ENCODE data around the gene ZNF773. TPM values are rescaled to one million over a fixed set of nuclear protein-coding genes. Genes with fewer than 3 reads are reported as not detected.
"Not testable (repeated sequence)": the region's sequence is repeated elsewhere in the genome, so short reads cannot be mapped to it uniquely, and the experiment has no call there.

The ZNF773 gene
- 1 to 10 TPM; 1.4 to 3.0 TPM for polyA plus RNA-seq

DNA sequence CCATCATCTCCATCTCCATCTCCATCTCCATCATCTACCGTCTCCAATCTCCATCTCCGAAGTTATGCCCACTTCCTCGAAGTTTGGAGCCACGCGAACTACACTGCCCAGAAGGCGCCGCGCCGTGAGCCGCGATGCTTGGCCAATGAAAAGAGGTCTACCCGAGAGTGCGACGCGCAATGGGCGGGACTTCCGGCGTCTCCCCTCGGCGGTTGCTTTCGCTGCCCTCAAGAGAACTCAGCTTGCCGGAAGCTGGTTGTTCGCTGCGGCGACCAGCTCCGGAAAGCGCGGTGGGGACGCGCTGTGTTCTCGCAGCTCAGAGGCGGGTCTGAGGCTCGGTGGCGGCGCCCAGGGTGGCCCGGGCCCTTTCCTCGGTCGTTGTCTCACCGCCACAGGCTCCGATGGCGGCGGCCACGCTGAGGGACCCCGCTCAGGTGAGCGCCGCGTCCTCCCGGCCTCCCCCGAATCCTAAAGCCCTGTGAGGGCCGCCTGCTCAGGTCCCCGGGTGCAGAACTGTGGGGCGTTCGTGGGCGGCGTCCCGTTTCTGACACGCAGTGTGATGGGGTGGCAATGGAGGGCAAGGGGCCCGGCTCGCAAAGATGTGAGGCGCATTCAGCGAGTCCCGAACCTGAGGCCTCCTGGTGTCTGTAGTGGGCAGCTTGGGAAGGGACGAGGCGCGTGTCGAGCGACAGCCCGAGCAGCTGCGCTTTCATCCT, at the start of gene ZNF773:
ZNF773 (plus strand) TSS at position 259 of the 716 bp plus-strand sequence; CDS start at position 402, 143 bp downstream.
- Histone ChIP-seq H3K9me3 (ENCODE audit: control insufficient read depth in 2 of 2, insufficient read depth in 1 of 2, low read depth in 1 of 2, low read length in 1 of 2) (peaks cover 2 to 15% of the 10 kb centered on the region in 2 donors), H3K27ac (ENCODE audit: low read depth in 2 of 2, low read length in 1 of 2) (peak within 1 kb of the TSS; percentile 91), H3K4me3 (ENCODE audit: low read depth in 1 of 2, low read length in 2 of 2) (peak within 1 kb of the TSS; percentile 95)
- not testable (repeated sequence) for H3K4me1 ChIP-seq (ENCODE audit: control insufficient read depth in 2 of 2, insufficient read depth in 2 of 2, low read length in 1 of 2); H3K36me3 ChIP-seq (ENCODE audit: control insufficient read depth in 2 of 2, insufficient read depth in 2 of 2, low read length in 1 of 2); H3K27me3 ChIP-seq (ENCODE audit: control insufficient read depth in 1 of 2, insufficient read depth in 2 of 2, low read length in 2 of 2)
- WGBS, 2 donors, result 0 to 1% methylated on average over 53 to 60 of the region's 69 CpGs

DNA sequence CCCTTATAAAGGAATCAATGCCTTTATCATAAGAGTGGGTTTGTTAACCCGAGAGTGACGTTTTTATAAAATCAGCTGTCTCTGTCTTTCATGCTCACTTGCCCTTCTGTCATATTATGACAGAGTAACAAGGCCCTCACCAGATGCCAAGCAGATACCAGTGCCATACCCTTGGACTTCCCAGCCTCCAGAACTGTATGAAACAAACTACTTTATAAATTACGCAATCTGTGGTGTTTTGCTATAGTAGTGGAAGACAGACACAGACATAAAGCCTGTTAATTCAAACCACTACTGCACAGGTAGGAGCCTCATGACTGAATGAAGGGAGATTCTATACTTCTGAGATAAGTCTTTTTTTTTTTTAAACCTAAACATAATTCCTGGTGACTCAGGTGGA, 47.4 kb upstream of the ZNF773 start:
- H3K9me3 ChIP-seq (ENCODE audit: control insufficient read depth in 2 of 2, insufficient read depth in 1 of 2, low read depth in 1 of 2, low read length in 1 of 2), result peaks cover 5 to 13% of the 10 kb centered on the region in 2 donors
- no peaks in the 10 kb centered on the region for H3K27me3 ChIP-seq (ENCODE audit: control insufficient read depth in 1 of 2, insufficient read depth in 2 of 2, low read length in 2 of 2)
- peaks cover 0 to 2% of the 10 kb centered on the region in 2 donors for H3K36me3 ChIP-seq (ENCODE audit: control insufficient read depth in 2 of 2, insufficient read depth in 2 of 2, low read length in 1 of 2)
- H3K27ac ChIP-seq (ENCODE audit: low read depth in 2 of 2, low read length in 1 of 2), result no peak overlapping the region
- H3K4me3 ChIP-seq (ENCODE audit: low read depth in 1 of 2, low read length in 2 of 2), result no peak overlapping the region
- 94 to 98% methylated on average over 3 of the region's 3 CpGs for WGBS, 2 donors
- H3K4me1 ChIP-seq (ENCODE audit: control insufficient read depth in 2 of 2, insufficient read depth in 2 of 2, low read length in 1 of 2), result no peaks in the 10 kb centered on the region

DNA sequence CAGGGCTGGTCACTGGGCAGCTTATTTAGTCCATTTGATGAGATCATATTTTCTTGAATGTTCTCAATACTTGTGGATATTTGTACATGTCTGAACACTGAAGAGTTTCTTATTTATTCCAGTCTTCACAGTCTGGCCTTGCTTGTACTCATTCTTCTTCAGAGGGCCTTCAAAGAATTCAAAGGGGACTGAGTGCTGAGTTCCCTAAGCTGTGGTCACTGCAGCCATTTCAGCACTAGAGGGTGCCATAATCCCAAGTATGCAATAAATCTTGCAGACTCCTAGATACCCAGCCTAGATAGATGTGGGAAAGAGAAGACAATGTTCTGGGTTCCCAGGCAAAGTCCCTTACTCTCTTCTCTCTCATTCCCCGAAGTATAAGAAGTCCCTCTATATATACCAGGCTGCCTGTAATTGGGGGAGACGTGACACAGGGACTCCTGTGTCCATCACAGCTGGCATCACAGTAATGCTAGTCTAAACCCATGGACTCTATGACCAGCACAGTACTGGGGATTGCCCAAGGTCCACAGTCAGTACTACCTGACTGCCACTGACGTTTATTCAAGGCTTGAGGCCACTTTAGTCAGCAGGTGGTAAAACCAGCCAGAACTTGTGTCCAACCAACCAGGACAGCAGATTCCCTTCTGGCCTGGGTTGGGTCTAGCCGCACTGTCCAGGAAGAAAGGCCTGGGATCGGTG, 33.9 kb upstream of the ZNF773 start:
- peaks cover 8 to 14% of the 10 kb centered on the region in 2 donors for H3K9me3 ChIP-seq (ENCODE audit: control insufficient read depth in 2 of 2, insufficient read depth in 1 of 2, low read depth in 1 of 2, low read length in 1 of 2)
- no peak overlapping the region for H3K27ac ChIP-seq (ENCODE audit: low read depth in 2 of 2, low read length in 1 of 2)
- no peak overlapping the region for H3K4me3 ChIP-seq (ENCODE audit: low read depth in 1 of 2, low read length in 2 of 2)

DNA sequence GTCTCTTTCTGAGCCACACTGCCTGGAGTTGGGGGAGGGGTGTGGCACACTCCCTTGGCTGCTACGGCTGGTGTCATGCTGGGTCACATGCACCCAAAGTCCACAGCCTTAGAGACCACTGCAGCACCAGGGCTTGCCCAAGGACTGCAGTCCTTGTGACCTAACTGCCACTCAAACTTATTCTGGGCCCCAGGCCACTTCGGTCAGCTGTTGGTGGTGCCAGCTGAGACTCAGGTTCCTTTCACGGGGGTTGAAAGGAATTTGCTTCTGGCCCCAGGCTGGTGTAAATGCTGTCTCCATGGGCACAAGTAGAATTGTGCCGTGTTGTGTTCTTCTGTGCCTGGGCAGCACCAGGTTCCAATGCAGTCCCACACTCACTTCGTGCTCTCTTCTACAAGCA, 33.2 kb upstream of the ZNF773 start:
- no peaks in the 10 kb centered on the region for H3K4me1 ChIP-seq (ENCODE audit: control insufficient read depth in 2 of 2, insufficient read depth in 2 of 2, low read length in 1 of 2)
- 96 to 99% methylated on average over 5 of the region's 5 CpGs for WGBS, 2 donors
- no peak overlapping the region for H3K4me3 ChIP-seq (ENCODE audit: low read depth in 1 of 2, low read length in 2 of 2)
- H3K27me3 ChIP-seq (ENCODE audit: control insufficient read depth in 1 of 2, insufficient read depth in 2 of 2, low read length in 2 of 2), result no peaks in the 10 kb centered on the region
- H3K36me3 ChIP-seq (ENCODE audit: control insufficient read depth in 2 of 2, insufficient read depth in 2 of 2, low read length in 1 of 2), result peaks cover 0 to 3% of the 10 kb centered on the region in 2 donors
- no peak overlapping the region for H3K27ac ChIP-seq (ENCODE audit: low read depth in 2 of 2, low read length in 1 of 2)
- H3K9me3 ChIP-seq (ENCODE audit: control insufficient read depth in 2 of 2, insufficient read depth in 1 of 2, low read depth in 1 of 2, low read length in 1 of 2), result peaks cover 8 to 14% of the 10 kb centered on the region in 2 donors

More for the DNA sequence above, 33.9 kb upstream of the ZNF773 start:
- peaks cover 0 to 3% of the 10 kb centered on the region in 2 donors for H3K36me3 ChIP-seq (ENCODE audit: control insufficient read depth in 2 of 2, insufficient read depth in 2 of 2, low read length in 1 of 2)
- H3K27me3 ChIP-seq (ENCODE audit: control insufficient read depth in 1 of 2, insufficient read depth in 2 of 2, low read length in 2 of 2), result no peaks in the 10 kb centered on the region
- WGBS, 2 donors, result 75 to 81% methylated on average over 5 of the region's 5 CpGs
- no peaks in the 10 kb centered on the region for H3K4me1 ChIP-seq (ENCODE audit: control insufficient read depth in 2 of 2, insufficient read depth in 2 of 2, low read length in 1 of 2)

DNA sequence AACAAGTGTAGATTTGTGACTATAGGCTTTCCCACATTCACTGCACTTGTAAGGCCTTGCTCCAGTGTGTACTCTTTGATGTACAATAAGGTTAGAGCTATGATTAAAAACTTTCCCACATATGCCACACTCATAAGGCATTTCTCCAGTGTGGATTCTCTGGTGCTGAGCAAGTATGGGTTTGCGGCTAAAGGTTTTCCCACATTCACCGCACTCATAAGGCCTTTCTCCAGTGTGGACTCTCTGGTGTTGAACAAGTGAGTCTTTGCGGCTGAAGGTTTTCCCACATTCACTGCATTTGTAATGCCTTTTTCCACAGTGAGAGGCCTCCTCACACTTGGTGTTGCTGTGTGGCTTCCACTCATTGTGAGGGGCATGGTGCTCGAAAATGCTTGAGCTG, 26.1 kb upstream of the ZNF773 start:
- H3K9me3 ChIP-seq (ENCODE audit: control insufficient read depth in 2 of 2, insufficient read depth in 1 of 2, low read depth in 1 of 2, low read length in 1 of 2), result peaks cover 18 to 46% of the 10 kb centered on the region in 2 donors
- peaks cover 22 to 25% of the 10 kb centered on the region in 2 donors for H3K36me3 ChIP-seq (ENCODE audit: control insufficient read depth in 2 of 2, insufficient read depth in 2 of 2, low read length in 1 of 2)
- no peak overlapping the region for H3K27ac ChIP-seq (ENCODE audit: low read depth in 2 of 2, low read length in 1 of 2)
- H3K27me3 ChIP-seq (ENCODE audit: control insufficient read depth in 1 of 2, insufficient read depth in 2 of 2, low read length in 2 of 2), result no peaks in the 10 kb centered on the region
- H3K4me1 ChIP-seq (ENCODE audit: control insufficient read depth in 2 of 2, insufficient read depth in 2 of 2, low read length in 1 of 2), result no peaks in the 10 kb centered on the region
- H3K4me3 ChIP-seq (ENCODE audit: low read depth in 1 of 2, low read length in 2 of 2), result no peak overlapping the region
- WGBS, 2 donors, result 96 to 99% methylated on average over 4 of the region's 4 CpGs

DNA sequence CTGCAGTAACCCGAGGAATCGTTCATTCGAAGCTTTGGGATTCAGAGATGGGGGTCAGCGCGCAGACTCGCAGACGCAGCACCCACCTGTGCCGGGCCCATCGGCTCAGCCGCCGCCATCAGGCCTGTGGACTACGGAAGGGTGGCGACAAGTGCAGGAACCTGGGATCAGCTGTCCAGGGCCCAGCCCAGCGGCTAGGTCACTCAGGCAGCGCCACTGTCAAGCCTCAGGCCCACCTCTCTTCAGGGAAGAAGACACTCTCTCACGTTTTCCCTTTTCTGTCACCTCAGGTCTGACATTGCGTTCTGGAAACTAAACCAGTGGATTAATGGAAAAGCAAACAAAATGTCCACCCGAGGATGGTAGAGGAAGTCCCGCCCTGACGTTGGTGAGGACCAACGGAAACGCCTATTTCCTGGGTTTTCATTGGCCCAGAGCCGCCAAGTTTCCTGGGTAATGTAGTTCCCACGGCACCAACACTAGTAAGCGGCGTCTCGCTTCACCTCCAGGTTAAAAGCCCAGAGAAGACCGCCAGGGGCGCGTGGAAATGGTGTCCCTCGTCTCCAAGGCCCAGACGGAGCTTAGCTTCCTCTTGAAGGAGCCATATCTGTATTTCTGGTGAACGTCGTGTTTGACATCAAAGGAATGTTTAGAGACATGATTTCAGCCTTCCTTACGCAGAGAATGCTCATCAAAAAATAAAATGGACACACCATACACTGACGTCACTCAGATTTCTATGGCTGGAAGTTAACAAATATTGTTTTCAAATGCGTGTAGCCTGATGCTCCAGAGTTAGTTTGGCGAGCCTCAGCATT, 22.3 kb upstream of the ZNF773 start, which contains the start of gene ZNF772:
ZNF772 (minus strand) TSS at position 376 of the 818 bp plus-strand sequence; CDS start at position 119, 257 bp downstream.
- Histone ChIP-seq H3K36me3 (ENCODE audit: control insufficient read depth in 2 of 2, insufficient read depth in 2 of 2, low read length in 1 of 2) (peaks cover 22 to 25% of the 10 kb centered on the region in 2 donors), H3K9me3 (ENCODE audit: control insufficient read depth in 2 of 2, insufficient read depth in 1 of 2, low read depth in 1 of 2, low read length in 1 of 2) (peaks cover 18 to 44% of the 10 kb centered on the region in 2 donors), H3K4me1 (ENCODE audit: control insufficient read depth in 2 of 2, insufficient read depth in 2 of 2, low read length in 1 of 2) (no peaks in the 10 kb centered on the region), H3K4me3 (ENCODE audit: low read depth in 1 of 2, low read length in 2 of 2) (peak within 1 kb of the TSS; percentile 66 to 89), H3K27me3 (ENCODE audit: control insufficient read depth in 1 of 2, insufficient read depth in 2 of 2, low read length in 2 of 2) (peaks cover 0 to 2% of the 10 kb centered on the region in 2 donors), H3K27ac (ENCODE audit: low read depth in 2 of 2, low read length in 1 of 2) (peak within 1 kb of the TSS; percentile 52 to 83)
- 7 to 10% methylated on average over 38 of the region's 38 CpGs for WGBS, 2 donors

DNA sequence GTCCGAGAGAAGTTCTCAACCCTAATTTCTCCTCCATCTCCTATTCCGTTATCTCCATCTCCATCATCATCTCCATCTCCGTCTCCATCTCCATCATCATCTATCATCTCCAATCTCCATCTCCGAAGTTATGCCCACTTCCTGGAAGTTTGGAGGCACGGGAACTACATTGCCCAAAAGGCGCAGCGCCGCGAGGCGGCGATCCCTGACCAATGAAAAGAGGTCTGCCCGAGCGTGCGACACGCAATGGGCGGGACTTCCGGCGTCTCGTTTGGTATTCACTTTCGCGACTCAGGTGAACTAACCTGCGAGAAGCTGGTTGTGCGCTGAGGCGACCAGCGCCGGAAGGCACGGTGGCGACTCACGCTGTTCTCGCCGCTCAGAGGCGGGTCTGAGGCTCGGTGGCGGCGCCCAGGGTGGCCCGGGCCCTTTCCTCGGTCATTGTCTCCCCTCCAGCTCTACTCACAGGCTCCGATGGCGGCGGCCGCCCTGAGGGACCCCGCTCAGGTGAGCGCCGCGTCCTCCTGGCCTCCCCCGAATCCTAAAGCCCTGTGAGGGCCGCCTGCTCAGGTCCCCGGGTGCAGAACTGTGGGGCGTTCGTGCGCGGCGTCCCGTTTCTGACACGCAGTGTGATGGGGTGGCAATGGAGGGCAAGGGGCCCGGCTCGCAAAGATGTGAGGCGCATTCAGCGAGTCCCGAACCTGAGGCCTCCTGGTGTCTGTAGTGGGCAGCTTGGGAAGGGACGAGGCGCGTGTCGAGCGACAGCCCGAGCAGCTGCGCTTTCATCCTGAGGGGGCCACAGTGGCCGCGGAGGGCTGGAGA, 12.1 kb upstream of the ZNF773 start, which contains the start of gene ZNF419:
ZNF419 (plus strand) TSS at position 274 of the 822 bp plus-strand sequence; CDS start at position 475, 201 bp downstream.
- 1 to 2% methylated on average over 57 to 59 of the region's 69 CpGs for WGBS, 2 donors
- H3K9me3 ChIP-seq (ENCODE audit: control insufficient read depth in 2 of 2, insufficient read depth in 1 of 2, low read depth in 1 of 2, low read length in 1 of 2), result peaks cover 6 to 16% of the 10 kb centered on the region in 2 donors

DNA sequence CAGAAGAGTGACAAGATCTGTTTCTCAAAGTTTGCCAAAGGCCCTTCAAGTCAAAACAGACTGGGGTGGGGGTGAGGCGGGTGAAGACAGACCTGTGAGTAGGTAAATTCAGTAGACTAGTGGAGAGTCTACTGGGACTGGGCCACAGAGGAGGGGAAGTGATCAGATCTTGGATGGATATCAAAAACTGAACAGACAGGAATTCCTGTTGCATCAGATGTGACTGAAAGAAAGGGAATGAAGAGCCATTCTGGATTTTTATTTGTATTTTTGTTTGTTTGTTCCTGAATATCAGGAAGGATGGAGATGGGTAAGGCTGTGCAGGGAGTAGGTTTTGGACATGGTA, 11.5 kb upstream of the ZNF773 start:
- H3K36me3 ChIP-seq (ENCODE audit: control insufficient read depth in 2 of 2, insufficient read depth in 2 of 2, low read length in 1 of 2), result peaks cover 9 to 15% of the 10 kb centered on the region in 2 donors
- no CpG with 5 or more reads among the region's 1 CpG for WGBS, 2 donors
- not testable (repeated sequence) for H3K4me1 ChIP-seq (ENCODE audit: control insufficient read depth in 2 of 2, insufficient read depth in 2 of 2, low read length in 1 of 2); H3K27me3 ChIP-seq (ENCODE audit: control insufficient read depth in 1 of 2, insufficient read depth in 2 of 2, low read length in 2 of 2); H3K4me3 ChIP-seq (ENCODE audit: low read depth in 1 of 2, low read length in 2 of 2); H3K27ac ChIP-seq (ENCODE audit: low read depth in 2 of 2, low read length in 1 of 2)
- peaks cover 8 to 16% of the 10 kb centered on the region in 2 donors for H3K9me3 ChIP-seq (ENCODE audit: control insufficient read depth in 2 of 2, insufficient read depth in 1 of 2, low read depth in 1 of 2, low read length in 1 of 2)

More for the DNA sequence above, 12.1 kb upstream of the ZNF773 start, which contains the start of gene ZNF419:
- Histone ChIP-seq H3K36me3 (ENCODE audit: control insufficient read depth in 2 of 2, insufficient read depth in 2 of 2, low read length in 1 of 2) (peaks cover 8 to 12% of the 10 kb centered on the region in 2 donors), H3K4me3 (ENCODE audit: low read depth in 1 of 2, low read length in 2 of 2) (peak within 1 kb of the TSS; percentile 77 to 97), H3K27ac (ENCODE audit: low read depth in 2 of 2, low read length in 1 of 2) (peak within 1 kb of the TSS; percentile 62 to 92)
- H3K4me1 ChIP-seq (ENCODE audit: control insufficient read depth in 2 of 2, insufficient read depth in 2 of 2, low read length in 1 of 2); H3K27me3 ChIP-seq (ENCODE audit: control insufficient read depth in 1 of 2, insufficient read depth in 2 of 2, low read length in 2 of 2): not testable (repeated sequence)
